Stimulated activated CD4-positive, alpha-beta T cell treated with anti-CD3 and anti-CD28 coated beads, Interleukin-2, amount 100 ng/mL, for 24 hours (primary cell): ENCODE data around the gene ACACB.

ENCODE experiments used
- DNase-seq, 2 donors: peaks; one replicate each; pipeline ENCODE4 v3.0.0-alpha.2; 2020

The ACACB gene

GRCh38 chr12:109115758-109116610 lies at the start of gene ACACB:
ACACB (plus strand) TSS chr12:109116587; CDS start chr12:109139406, 22,819 bp downstream.
- no peak for DNase-seq

- DNase-seq = no peak
Measured at GRCh38 chr12:109069307-109070271, 46.8 kb upstream of the ACACB start.

GRCh38 chr12:109074866-109075265 lies 41.5 kb upstream of the ACACB start:
- DNase-seq = no peak

GRCh38 chr12:109082751-109083150 lies 33.6 kb upstream of the ACACB start:
- DNase-seq = no peak

GRCh38 chr12:109084425-109084824 lies 32.0 kb upstream of the ACACB start:
- DNase-seq = no peak

GRCh38 chr12:109085590-109085989 lies 30.8 kb upstream of the ACACB start:
- no peak for DNase-seq

- DNase-seq = no peak
Measured at GRCh38 chr12:109087250-109087649, 29.1 kb upstream of the ACACB start.

- DNase-seq = no peak
Measured at GRCh38 chr12:109088818-109089217, 27.6 kb upstream of the ACACB start.

- DNase-seq = no peak
Measured at GRCh38 chr12:109089683-109090082, 26.7 kb upstream of the ACACB start.

- no peak for DNase-seq
Measured at GRCh38 chr12:109092497-109093021, 23.8 kb upstream of the ACACB start.

GRCh38 chr12:109093022-109093918 lies 23.1 kb upstream of the ACACB start, which contains the start of gene ALKBH2:
ALKBH2 (minus strand) TSS chr12:109093472; CDS start chr12:109092786, 686 bp downstream.
- DNase-seq = peak; percentile 95 to 96

GRCh38 chr12:109097140-109097434 lies 19.3 kb upstream of the ACACB start:
- no peak for DNase-seq

- peak; percentile 97 to 99 for DNase-seq
Measured at GRCh38 chr12:109097435-109098182, 18.8 kb upstream of the ACACB start, which contains the start of gene UNG. UNG (plus strand) TSS chr12:109097597; CDS start chr12:109097680, 83 bp downstream.

- no peak for DNase-seq
Measured at GRCh38 chr12:109098183-109098604, 18.2 kb upstream of the ACACB start.

GRCh38 chr12:109098651-109099050 lies 17.7 kb upstream of the ACACB start:
- no peak for DNase-seq

- DNase-seq = no peak
Measured at GRCh38 chr12:109099431-109100020, 16.9 kb upstream of the ACACB start.

- no peak for DNase-seq
Measured at GRCh38 chr12:109100741-109101140, 15.6 kb upstream of the ACACB start.

- DNase-seq = no peak
Measured at GRCh38 chr12:109102491-109102890, 13.9 kb upstream of the ACACB start.

GRCh38 chr12:109105176-109105575 lies 11.2 kb upstream of the ACACB start:
- no peak for DNase-seq

GRCh38 chr12:109109746-109110350 lies 6.5 kb upstream of the ACACB start:
- DNase-seq = no peak
